KBM-7 (cell line): Measurements from ENCODE around the gene GALK1.
A peak's percentile ranks its signal among the peaks of the same experiment; 100 is the strongest.
"Not testable (repeated sequence)": the region's sequence is repeated elsewhere in the genome, so short reads cannot be mapped to it uniquely, and the experiment has no call there.

Experiments used
- DNase-seq: peaks from one replicate; pipeline ENCODE4 v3.0.0-alpha.2; 2015
- in situ Hi-C: fragments of 300-500 bp; cut with MboI; formaldehyde crosslinking; loops from 2 replicates; pipeline ENCODE4 v1.14.3; 2020; ENCODE audit warnings: low sequenced_read_pairs, low pct_unique_long_range_greater_than_20kb, mixed read lengths

Gene GALK1

GRCh38 chr17:75764711-75765421 lies at the start of gene GALK1:
GALK1 (minus strand) TSS chr17:75765192; CDS start chr17:75765136, 56 bp downstream.
- in situ Hi-C loops, result no loop called here

GRCh38 chr17:75814021-75814395 lies 49.0 kb upstream of the GALK1 start:
- no peak for DNase-seq
- in situ Hi-C loops, result no loop called here

More at GRCh38 chr17:75764711-75765421, at the start of gene GALK1:
- peak; percentile 85 for DNase-seq

- in situ Hi-C loops, result no loop called here
- no peak for DNase-seq
Measured at GRCh38 chr17:75813081-75814020, 48.4 kb upstream of the GALK1 start.

- in situ Hi-C loops, result no loop called here
- no peak for DNase-seq
Measured at GRCh38 chr17:75812096-75813013, 47.4 kb upstream of the GALK1 start.

GRCh38 chr17:75811174-75811573 lies 46.2 kb upstream of the GALK1 start:
- no peak for DNase-seq
- in situ Hi-C loops, result no loop called here

- in situ Hi-C loops, DNase-seq: not testable (repeated sequence)
Measured at GRCh38 chr17:75810756-75811155, 45.8 kb upstream of the GALK1 start.

- DNase-seq, result no peak
- in situ Hi-C loops, result no loop called here
Measured at GRCh38 chr17:75810216-75810615, 45.2 kb upstream of the GALK1 start.

GRCh38 chr17:75809631-75810111 lies 44.7 kb upstream of the GALK1 start:
- DNase-seq, result no peak
- in situ Hi-C loops, result no loop called here

- no peak for DNase-seq
- in situ Hi-C loops, result no loop called here
Measured at GRCh38 chr17:75808905-75809621, 44.1 kb upstream of the GALK1 start.

- DNase-seq, result no peak
- in situ Hi-C loops, result no loop called here
Measured at GRCh38 chr17:75808549-75808904, 43.5 kb upstream of the GALK1 start.

- DNase-seq, result no peak
- in situ Hi-C loops, result no loop called here
Measured at GRCh38 chr17:75807861-75808260, 42.9 kb upstream of the GALK1 start.

- in situ Hi-C loops, result no loop called here
- DNase-seq, result no peak
Measured at GRCh38 chr17:75806822-75807500, 42.0 kb upstream of the GALK1 start.

- in situ Hi-C loops, result no loop called here
- DNase-seq, result no peak
Measured at GRCh38 chr17:75803883-75804282, 38.9 kb upstream of the GALK1 start.

GRCh38 chr17:75799402-75799801 lies 34.4 kb upstream of the GALK1 start:
- in situ Hi-C loops, result no loop called here
- DNase-seq, result no peak

GRCh38 chr17:75795820-75796607 lies 31.0 kb upstream of the GALK1 start:
- no peak for DNase-seq
- in situ Hi-C loops, result no loop called here

- in situ Hi-C loops, result no loop called here
Measured at GRCh38 chr17:75793460-75793859, 28.5 kb upstream of the GALK1 start.

GRCh38 chr17:75791254-75791653 lies 26.3 kb upstream of the GALK1 start:
- in situ Hi-C loops, result no loop called here

More at GRCh38 chr17:75793460-75793859, 28.5 kb upstream of the GALK1 start:
- no peak for DNase-seq

More at GRCh38 chr17:75791254-75791653, 26.3 kb upstream of the GALK1 start:
- no peak for DNase-seq
